Keratinocyte (primary cell): Measurements from ENCODE around the gene TKFC.

ENCODE experiments used
- CTCF ChIP-seq, 3 experiments: IDR thresholded peaks in 1 of 3; conservative IDR thresholded peaks in 1 of 3; optimal IDR thresholded peaks in 1 of 3; 2 replicates in 2 of 3; 3 replicates in 1 of 3; pipeline versions ENCODE3 to v1.5.1; 2011; ENCODE audit warnings: low read length in 3 of 3, mild to moderate bottlenecking in 3 of 3, moderate library complexity in 2 of 3, control low read depth in 1 of 3, inconsistent platforms in 1 of 3; ENCODE audit not compliant: insufficient read depth in 2 of 3; ENCODE audit errors: extremely low read depth in 1 of 3
- EZH2 ChIP-seq: IDR thresholded peaks from one replicate; pipeline ENCODE4 v1.6.1; 2012; ENCODE audit warnings: inconsistent platforms, mild to moderate bottlenecking, low read length, moderate library complexity

- TF ChIP-seq CTCF (optimal IDR thresholded peaks at IDR 0.05 in 1 of 3, IDR thresholded peaks at IDR 0.05 in 1 of 3, conservative IDR thresholded peaks at IDR 0.05 in 1 of 3; ENCODE audit: extremely low read depth in 1 of 3, insufficient read depth in 2 of 3, low read length in 3 of 3) (no peak), EZH2 (no peak)
These were observed 39.8 kb downstream of the TKFC start for GRCh38 chr11:61372659-61373420.
